ENCODE data around the gene UBE2V1.

UBE2V1 gene

GRCh38 chr20:50043573-50044352 lies 69.2 kb downstream of the UBE2V1 start:
- Mint-ChIP-seq H3K36me3 (no peaks in the 10 kb centered on the region), H3K4me3 (no peak overlapping the region), H3K9me3 (no peaks in the 10 kb centered on the region), H3K27ac (no peak overlapping the region), H3K4me1 (peaks cover 49% of the 10 kb centered on the region), H3K27me3 (no peaks in the 10 kb centered on the region)
- no peak for ATAC-seq

- Mint-ChIP-seq H3K27ac (no peak overlapping the region), H3K4me3 (no peak overlapping the region), H3K36me3 (no peaks in the 10 kb centered on the region), H3K27me3 (no peaks in the 10 kb centered on the region), H3K9me3 (no peaks in the 10 kb centered on the region), H3K4me1 (peaks cover 38% of the 10 kb centered on the region)
- ATAC-seq: no peak
Observed at GRCh38 chr20:50042370-50043313, 70.3 kb downstream of the UBE2V1 start.

GRCh38 chr20:50041246-50041873 lies 71.6 kb downstream of the UBE2V1 start:
- ATAC-seq: peak; percentile 84
- Mint-ChIP-seq H3K27me3 (no peaks in the 10 kb centered on the region), H3K27ac (peak overlapping the region; percentile 88), H3K4me3 (peak overlapping the region; percentile 56), H3K9me3 (no peaks in the 10 kb centered on the region), H3K36me3 (no peaks in the 10 kb centered on the region), H3K4me1 (peaks cover 27% of the 10 kb centered on the region)

GRCh38 chr20:50040432-50041245 lies 72.3 kb downstream of the UBE2V1 start:
- no peaks in the 10 kb centered on the region for H3K27me3 Mint-ChIP-seq
- peaks cover 22% of the 10 kb centered on the region for H3K4me1 Mint-ChIP-seq
- peak overlapping the region; percentile 56 for H3K4me3 Mint-ChIP-seq
- H3K27ac Mint-ChIP-seq: peak overlapping the region; percentile 88
- no peaks in the 10 kb centered on the region for H3K36me3 Mint-ChIP-seq
- H3K9me3 Mint-ChIP-seq: no peaks in the 10 kb centered on the region
- ATAC-seq: no peak

GRCh38 chr20:50039706-50040431 lies 73.1 kb downstream of the UBE2V1 start:
- Mint-ChIP-seq H3K9me3 (no peaks in the 10 kb centered on the region), H3K36me3 (no peaks in the 10 kb centered on the region), H3K4me3 (no peak overlapping the region), H3K27ac (no peak overlapping the region), H3K4me1 (peaks cover 22% of the 10 kb centered on the region), H3K27me3 (peaks cover under 1% of the 10 kb centered on the region)
- no peak for ATAC-seq

- Mint-ChIP-seq H3K9me3 (no peaks in the 10 kb centered on the region), H3K27ac (no peak overlapping the region), H3K36me3 (no peaks in the 10 kb centered on the region), H3K27me3 (peaks cover 5% of the 10 kb centered on the region), H3K4me1 (peaks cover 22% of the 10 kb centered on the region), H3K4me3 (no peak overlapping the region)
- no peak for ATAC-seq
Observed at GRCh38 chr20:50038574-50038991, 74.4 kb downstream of the UBE2V1 start.

- Mint-ChIP-seq H3K27me3 (peaks cover 5% of the 10 kb centered on the region), H3K27ac (peak overlapping the region; percentile 15), H3K4me3 (no peak overlapping the region)
Observed at GRCh38 chr20:50038169-50038568, 74.8 kb downstream of the UBE2V1 start.

GRCh38 chr20:50037575-50037974 lies 75.4 kb downstream of the UBE2V1 start:
- Mint-ChIP-seq H3K9me3 (no peaks in the 10 kb centered on the region), H3K27me3 (peaks cover 5% of the 10 kb centered on the region), H3K4me1 (peaks cover 22% of the 10 kb centered on the region), H3K27ac (peak overlapping the region; percentile 15), H3K36me3 (no peaks in the 10 kb centered on the region), H3K4me3 (no peak overlapping the region)
- ATAC-seq: no peak

More at GRCh38 chr20:50038169-50038568, 74.8 kb downstream of the UBE2V1 start:
- H3K36me3 Mint-ChIP-seq: no peaks in the 10 kb centered on the region
- H3K9me3 Mint-ChIP-seq: no peaks in the 10 kb centered on the region
- H3K4me1 Mint-ChIP-seq: peaks cover 22% of the 10 kb centered on the region
- no peak for ATAC-seq

- H3K9me3 Mint-ChIP-seq: no peaks in the 10 kb centered on the region
- H3K27me3 Mint-ChIP-seq: peaks cover 5% of the 10 kb centered on the region
- H3K27ac Mint-ChIP-seq: no peak overlapping the region
- H3K36me3 Mint-ChIP-seq: no peaks in the 10 kb centered on the region
- no peak overlapping the region for H3K4me3 Mint-ChIP-seq
- peaks cover 21% of the 10 kb centered on the region for H3K4me1 Mint-ChIP-seq
- ATAC-seq: no peak
Observed at GRCh38 chr20:50037123-50037522, 75.8 kb downstream of the UBE2V1 start.

GRCh38 chr20:50036703-50037102 lies 76.2 kb downstream of the UBE2V1 start:
- Mint-ChIP-seq H3K4me3 (no peak overlapping the region), H3K9me3 (no peaks in the 10 kb centered on the region), H3K27ac (no peak overlapping the region), H3K36me3 (no peaks in the 10 kb centered on the region), H3K4me1 (peaks cover 17% of the 10 kb centered on the region), H3K27me3 (peaks cover 9% of the 10 kb centered on the region)
- ATAC-seq: no peak

- no peak overlapping the region for H3K27ac Mint-ChIP-seq
- H3K9me3 Mint-ChIP-seq: no peaks in the 10 kb centered on the region
- no peak overlapping the region for H3K4me3 Mint-ChIP-seq
- H3K4me1 Mint-ChIP-seq: peaks cover 4% of the 10 kb centered on the region
- peaks cover 23% of the 10 kb centered on the region for H3K27me3 Mint-ChIP-seq
- H3K36me3 Mint-ChIP-seq: no peaks in the 10 kb centered on the region
- no peak for ATAC-seq
Observed at GRCh38 chr20:50034567-50035180, 78.3 kb downstream of the UBE2V1 start.

- no peak overlapping the region for H3K27ac Mint-ChIP-seq
Observed at GRCh38 chr20:50032955-50033666, 79.8 kb downstream of the UBE2V1 start.

More at GRCh38 chr20:50032955-50033666, 79.8 kb downstream of the UBE2V1 start:
- Mint-ChIP-seq H3K36me3 (no peaks in the 10 kb centered on the region), H3K4me1 (no peaks in the 10 kb centered on the region), H3K9me3 (no peaks in the 10 kb centered on the region), H3K4me3 (no peak overlapping the region), H3K27me3 (peaks cover 34% of the 10 kb centered on the region)
- no peak for ATAC-seq
